ENCODE results near the gene MAGEA6.
"Not testable (repeated sequence)": the region's sequence is repeated elsewhere in the genome, so short reads cannot be mapped to it uniquely, and the experiment has no call there.

MAGEA6 gene

GRCh38 chrX:152761582-152761981 is 7.9 kb downstream of the MAGEA6 start:
- not testable (repeated sequence) for H3K27me3 ChIP-seq (ENCODE audit: control insufficient read depth in 1 of 2, insufficient read depth in 2 of 2, low read length in 2 of 2); H3K4me1 ChIP-seq (ENCODE audit: insufficient read depth, low read length); H3K4me3 ChIP-seq (ENCODE audit: low read depth in 1 of 2, low read length in 2 of 2); H3K9ac ChIP-seq (ENCODE audit: low read length); H3K27ac ChIP-seq (ENCODE audit: low read depth, low read length); H3K9me3 ChIP-seq (ENCODE audit: low read length); H3K36me3 ChIP-seq (ENCODE audit: insufficient read depth, low read length)

DNA sequence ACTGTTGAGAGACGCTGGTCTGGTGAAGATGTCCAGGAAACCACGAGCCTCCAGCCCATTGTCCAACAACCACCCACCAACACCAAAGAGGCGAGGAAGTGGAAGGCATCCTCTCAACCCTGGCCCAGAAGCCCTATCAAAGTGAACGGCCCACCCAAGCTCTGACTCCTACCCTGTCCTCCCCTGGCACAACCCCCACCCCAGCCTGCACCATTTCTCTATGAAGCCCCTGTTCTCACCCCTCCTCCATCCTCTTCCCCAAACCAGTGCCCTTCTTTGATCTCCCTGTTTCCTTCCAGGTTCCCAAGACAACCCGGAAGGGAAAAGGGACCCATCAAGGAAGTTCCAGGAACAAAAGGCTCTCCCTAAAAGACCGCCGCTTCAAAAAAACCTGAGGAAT is 9.9 kb downstream of the MAGEA6 start:
- H3K4me3 ChIP-seq (ENCODE audit: low read depth in 1 of 2, low read length in 2 of 2); H3K27me3 ChIP-seq (ENCODE audit: control insufficient read depth in 1 of 2, insufficient read depth in 2 of 2, low read length in 2 of 2); H3K27ac ChIP-seq (ENCODE audit: low read depth, low read length); H3K36me3 ChIP-seq (ENCODE audit: insufficient read depth, low read length); H3K9ac ChIP-seq (ENCODE audit: low read length); H3K9me3 ChIP-seq (ENCODE audit: low read length); H3K4me1 ChIP-seq (ENCODE audit: insufficient read depth, low read length): not testable (repeated sequence)

DNA sequence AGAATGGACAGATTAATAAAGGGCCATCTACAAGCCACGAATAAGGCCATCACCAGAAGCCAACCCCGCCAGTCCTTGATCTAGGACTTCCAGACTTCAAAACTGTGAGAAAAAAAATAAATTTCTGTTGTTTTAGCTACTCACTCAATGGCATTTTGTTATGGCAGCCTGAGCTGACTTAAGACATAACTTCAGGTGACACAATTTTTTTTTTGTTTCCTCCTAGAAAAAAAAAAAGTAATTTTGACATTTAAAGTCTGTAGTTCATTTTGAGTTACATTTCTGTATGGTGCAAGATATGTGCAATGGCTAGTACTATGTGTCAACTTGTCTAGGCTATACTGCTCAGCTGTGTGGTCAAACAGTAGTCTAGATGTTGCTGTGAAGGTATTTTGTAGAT is 10.6 kb downstream of the MAGEA6 start, which contains the start of gene CSAG3:
TSS of gene CSAG3 (plus strand) at position 301 of the 400 bp plus-strand sequence.
- H3K27ac ChIP-seq (ENCODE audit: low read depth, low read length); H3K27me3 ChIP-seq (ENCODE audit: control insufficient read depth in 1 of 2, insufficient read depth in 2 of 2, low read length in 2 of 2); H3K9me3 ChIP-seq (ENCODE audit: low read length); H3K36me3 ChIP-seq (ENCODE audit: insufficient read depth, low read length); H3K4me3 ChIP-seq (ENCODE audit: low read depth in 1 of 2, low read length in 2 of 2); H3K4me1 ChIP-seq (ENCODE audit: insufficient read depth, low read length); H3K9ac ChIP-seq (ENCODE audit: low read length): not testable (repeated sequence)

- not testable (repeated sequence) for H3K9me3 ChIP-seq (ENCODE audit: low read length); H3K4me3 ChIP-seq (ENCODE audit: low read depth in 1 of 2, low read length in 2 of 2); H3K4me1 ChIP-seq (ENCODE audit: insufficient read depth, low read length); H3K36me3 ChIP-seq (ENCODE audit: insufficient read depth, low read length); H3K27me3 ChIP-seq (ENCODE audit: control insufficient read depth in 1 of 2, insufficient read depth in 2 of 2, low read length in 2 of 2); H3K9ac ChIP-seq (ENCODE audit: low read length); H3K27ac ChIP-seq (ENCODE audit: low read depth, low read length)
These were observed 14.6 kb downstream of the MAGEA6 start for GRCh38 chrX:152754871-152755270.

DNA sequence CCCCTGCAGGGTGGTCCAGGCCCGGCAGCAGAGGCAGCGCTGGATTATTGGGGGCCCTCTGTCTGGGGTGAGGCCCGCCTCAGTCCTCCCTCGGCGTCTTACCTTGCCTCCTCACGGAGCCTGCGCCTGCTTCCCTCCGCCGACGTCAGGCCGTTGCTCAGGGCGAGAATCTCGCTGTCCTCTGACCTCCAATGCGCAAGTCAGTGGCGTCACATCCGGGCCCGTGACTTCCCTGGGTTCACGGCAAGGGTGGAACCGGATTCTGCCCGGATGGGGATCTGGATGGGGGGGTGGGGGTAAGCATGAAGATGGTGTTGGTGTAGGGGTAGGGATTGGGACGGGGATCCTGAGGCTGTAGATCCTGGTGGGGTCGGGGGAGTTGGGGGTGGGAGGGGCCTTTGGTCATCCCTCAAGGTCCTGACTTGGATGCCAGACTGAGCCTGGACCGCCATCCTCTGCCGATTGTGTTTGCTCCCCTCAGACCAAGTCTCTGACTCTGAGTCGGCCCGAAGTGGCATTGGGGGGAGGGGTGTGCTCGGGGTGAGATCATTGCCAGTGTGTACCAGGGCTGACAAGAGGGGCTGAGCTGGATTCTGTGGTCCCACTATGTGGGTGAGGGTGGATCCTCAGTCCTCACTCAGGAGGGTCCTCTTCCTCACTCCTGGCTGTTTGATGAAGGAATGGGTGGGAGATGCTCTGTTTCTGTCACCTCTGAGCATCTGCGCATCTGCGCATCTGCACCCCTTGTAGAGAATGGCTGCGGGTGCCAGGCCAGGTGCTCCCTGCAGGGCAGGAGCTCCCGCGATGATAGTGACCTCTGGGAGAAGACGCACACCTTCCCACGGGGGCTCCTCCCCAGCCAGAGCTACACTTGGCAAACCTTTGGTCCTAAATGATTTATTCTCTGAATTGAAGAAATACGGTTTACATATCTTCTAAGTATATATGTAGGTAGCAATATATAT is 15.5 kb downstream of the MAGEA6 start, which contains the start of gene MAGEA2:
TSS of gene MAGEA2 (minus strand) at position 157 of the 965 bp plus-strand sequence. CDS start 2,479 bp downstream, outside the sequence.
- not testable (repeated sequence) for H3K27me3 ChIP-seq (ENCODE audit: control insufficient read depth in 1 of 2, insufficient read depth in 2 of 2, low read length in 2 of 2); H3K4me3 ChIP-seq (ENCODE audit: low read depth in 1 of 2, low read length in 2 of 2); H3K36me3 ChIP-seq (ENCODE audit: insufficient read depth, low read length); H3K9ac ChIP-seq (ENCODE audit: low read length); H3K4me1 ChIP-seq (ENCODE audit: insufficient read depth, low read length); H3K27ac ChIP-seq (ENCODE audit: low read depth, low read length); H3K9me3 ChIP-seq (ENCODE audit: low read length)

DNA sequence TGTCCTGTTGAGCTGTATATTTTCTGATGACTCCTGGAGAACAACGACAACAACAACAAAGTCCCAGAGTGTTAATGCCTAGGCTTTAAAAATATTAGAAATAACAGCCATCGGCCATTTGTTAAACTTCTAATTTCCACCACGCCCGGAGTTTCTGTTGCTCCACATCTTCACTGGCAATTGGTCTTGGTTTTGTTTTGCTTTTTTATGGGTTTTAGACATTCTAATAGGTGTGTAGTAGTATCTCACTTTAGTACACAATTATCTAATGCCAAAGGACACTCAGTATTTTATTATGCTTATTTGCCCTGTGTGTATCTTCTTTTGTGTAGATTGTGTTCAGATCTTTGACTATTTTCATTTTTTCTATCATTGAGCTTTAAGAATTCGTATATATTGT is 30.9 kb downstream of the MAGEA6 start:
- Histone ChIP-seq H3K4me3 (ENCODE audit: low read depth in 1 of 2, low read length in 2 of 2) (no peak overlapping the region), H3K36me3 (ENCODE audit: insufficient read depth, low read length) (no peaks in the 10 kb centered on the region), H3K27me3 (ENCODE audit: control insufficient read depth in 1 of 2, insufficient read depth in 2 of 2, low read length in 2 of 2) (no peaks in the 10 kb centered on the region), H3K27ac (ENCODE audit: low read depth, low read length) (no peak overlapping the region), H3K4me1 (ENCODE audit: insufficient read depth, low read length) (no peaks in the 10 kb centered on the region), H3K9ac (ENCODE audit: low read length) (no peak overlapping the region), H3K9me3 (ENCODE audit: low read length) (no peaks in the 10 kb centered on the region)

GRCh38 chrX:152736528-152736927 is 33.0 kb downstream of the MAGEA6 start:
- H3K36me3 ChIP-seq (ENCODE audit: insufficient read depth, low read length); H3K27me3 ChIP-seq (ENCODE audit: control insufficient read depth in 1 of 2, insufficient read depth in 2 of 2, low read length in 2 of 2); H3K27ac ChIP-seq (ENCODE audit: low read depth, low read length); H3K9me3 ChIP-seq (ENCODE audit: low read length); H3K9ac ChIP-seq (ENCODE audit: low read length); H3K4me1 ChIP-seq (ENCODE audit: insufficient read depth, low read length); H3K4me3 ChIP-seq (ENCODE audit: low read depth in 1 of 2, low read length in 2 of 2): not testable (repeated sequence)

DNA sequence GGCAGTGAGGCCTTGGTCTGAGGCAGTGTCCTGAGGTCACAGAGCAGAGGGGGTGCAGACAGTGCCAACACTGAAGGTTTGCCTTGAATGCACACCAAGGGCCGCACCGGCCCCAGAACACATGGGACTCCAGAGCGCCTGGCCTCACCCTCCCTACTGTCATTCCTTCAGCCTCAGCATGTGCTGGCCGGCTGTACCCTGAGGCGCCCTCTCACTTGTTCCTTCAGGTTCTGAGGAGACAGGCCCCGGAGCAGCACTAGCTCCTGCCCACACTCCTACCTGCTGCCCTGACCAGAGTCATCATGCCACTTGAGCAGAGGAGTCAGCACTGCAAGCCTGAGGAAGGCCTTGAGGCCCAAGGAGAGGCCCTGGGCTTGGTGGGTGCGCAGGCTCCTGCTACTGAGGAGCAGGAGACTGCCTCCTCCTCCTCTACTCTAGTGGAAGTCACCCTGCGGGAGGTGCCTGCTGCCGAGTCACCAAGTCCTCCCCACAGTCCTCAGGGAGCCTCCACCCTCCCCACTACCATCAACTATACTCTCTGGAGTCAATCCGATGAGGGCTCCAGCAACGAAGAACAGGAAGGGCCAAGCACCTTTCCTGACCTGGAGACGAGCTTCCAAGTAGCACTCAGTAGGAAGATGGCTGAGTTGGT is 33.5 kb downstream of the MAGEA6 start:
- no peaks in the 10 kb centered on the region for H3K4me1 ChIP-seq (ENCODE audit: insufficient read depth, low read length)
- H3K9ac ChIP-seq (ENCODE audit: low read length): no peak overlapping the region
- no peak overlapping the region for H3K4me3 ChIP-seq (ENCODE audit: low read depth in 1 of 2, low read length in 2 of 2)
- H3K36me3 ChIP-seq (ENCODE audit: insufficient read depth, low read length): no peaks in the 10 kb centered on the region
- no peak overlapping the region for H3K27ac ChIP-seq (ENCODE audit: low read depth, low read length)
- H3K27me3 ChIP-seq (ENCODE audit: control insufficient read depth in 1 of 2, insufficient read depth in 2 of 2, low read length in 2 of 2): no peaks in the 10 kb centered on the region
- no peaks in the 10 kb centered on the region for H3K9me3 ChIP-seq (ENCODE audit: low read length)

GRCh38 chrX:152735101-152735500 is 34.4 kb downstream of the MAGEA6 start:
- H3K9ac ChIP-seq (ENCODE audit: low read length): no peak overlapping the region
- H3K9me3 ChIP-seq (ENCODE audit: low read length): no peaks in the 10 kb centered on the region
- no peak overlapping the region for H3K27ac ChIP-seq (ENCODE audit: low read depth, low read length)
- no peak overlapping the region for H3K4me3 ChIP-seq (ENCODE audit: low read depth in 1 of 2, low read length in 2 of 2)
- no peaks in the 10 kb centered on the region for H3K4me1 ChIP-seq (ENCODE audit: insufficient read depth, low read length)
- no peaks in the 10 kb centered on the region for H3K27me3 ChIP-seq (ENCODE audit: control insufficient read depth in 1 of 2, insufficient read depth in 2 of 2, low read length in 2 of 2)
- no peaks in the 10 kb centered on the region for H3K36me3 ChIP-seq (ENCODE audit: insufficient read depth, low read length)

DNA sequence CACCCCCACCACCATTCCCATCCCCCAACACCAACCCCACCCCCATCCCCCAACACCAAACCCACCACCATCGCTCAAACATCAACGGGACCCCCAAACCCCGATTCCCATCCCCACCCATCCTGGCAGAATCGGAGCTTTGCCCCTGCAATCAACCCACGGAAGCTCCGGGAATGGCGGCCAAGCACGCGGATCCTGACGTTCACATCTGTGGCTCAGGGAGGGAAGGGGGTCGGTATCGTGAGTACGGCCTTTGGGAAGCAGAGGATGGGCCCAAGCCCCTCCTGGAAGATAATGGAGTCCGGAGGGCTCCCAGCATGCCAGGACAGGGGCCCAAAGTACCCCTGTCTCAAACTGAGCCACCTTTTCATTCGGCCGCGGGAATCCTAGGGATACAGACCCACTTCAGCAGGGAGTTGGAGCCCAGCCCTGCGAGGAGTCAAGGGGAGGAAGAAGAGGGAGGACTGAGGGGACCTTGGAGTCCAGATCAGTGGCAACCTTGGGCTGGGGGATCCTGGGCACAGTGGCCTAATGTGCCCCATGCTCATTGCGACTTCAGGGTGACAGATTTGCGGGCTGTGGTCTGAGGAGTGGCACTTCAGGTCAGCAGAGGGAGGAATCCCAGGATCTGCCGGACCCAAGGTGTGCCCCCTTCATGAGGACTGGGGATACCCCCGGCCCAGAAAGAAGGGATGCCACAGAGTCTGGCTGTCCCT is 35.2 kb downstream of the MAGEA6 start:
- H3K27me3 ChIP-seq (ENCODE audit: control insufficient read depth in 1 of 2, insufficient read depth in 2 of 2, low read length in 2 of 2); H3K4me3 ChIP-seq (ENCODE audit: low read depth in 1 of 2, low read length in 2 of 2); H3K9ac ChIP-seq (ENCODE audit: low read length); H3K27ac ChIP-seq (ENCODE audit: low read depth, low read length); H3K36me3 ChIP-seq (ENCODE audit: insufficient read depth, low read length); H3K4me1 ChIP-seq (ENCODE audit: insufficient read depth, low read length); H3K9me3 ChIP-seq (ENCODE audit: low read length): not testable (repeated sequence)

DNA sequence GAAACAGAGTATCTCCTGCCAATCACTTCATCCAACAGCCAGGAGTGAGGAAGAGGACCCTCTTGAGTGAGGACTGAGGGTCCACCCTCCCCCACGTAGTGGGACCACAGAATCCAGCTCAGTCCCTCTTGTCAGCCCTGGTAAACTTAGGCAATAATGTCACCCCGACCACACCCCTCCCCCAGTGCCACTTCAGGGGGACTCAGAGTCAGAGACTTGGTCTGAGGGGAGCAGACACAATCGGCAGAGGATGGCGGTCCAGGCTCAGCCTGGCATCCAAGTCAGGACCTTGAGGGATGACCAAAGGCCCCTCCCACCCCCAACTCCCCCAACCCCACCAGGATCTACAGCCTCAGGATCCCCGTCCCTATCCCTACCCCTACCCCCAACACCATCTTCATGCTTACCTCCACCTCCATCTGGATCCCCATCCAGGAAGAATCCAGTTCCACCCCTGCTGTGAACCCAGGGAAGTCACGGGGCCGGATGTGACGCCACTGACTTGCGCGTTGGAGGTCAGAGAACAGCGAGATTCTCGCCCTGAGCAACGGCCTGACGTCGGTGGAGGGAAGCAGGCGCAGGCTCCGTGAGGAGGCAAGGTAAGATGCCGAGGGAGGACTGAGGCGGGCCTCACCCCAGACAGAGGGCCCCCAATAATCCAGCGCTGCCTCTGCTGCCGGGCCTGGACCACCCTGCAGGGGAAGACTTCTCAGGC is 36.1 kb downstream of the MAGEA6 start, which contains the start of the genes CSAG1 and MAGEA12:
TSS of gene CSAG1 (minus strand) at position 461 of the 715 bp plus-strand sequence. CDS start 1,261 bp downstream, outside the sequence.
TSS of gene MAGEA12 (plus strand) at position 497 of the 715 bp plus-strand sequence. CDS start 2,405 bp downstream, outside the sequence.
- H3K27ac ChIP-seq (ENCODE audit: low read depth, low read length): no peak within 1 kb of the TSS
- H3K9me3 ChIP-seq (ENCODE audit: low read length): no peaks in the 10 kb centered on the region
- no peak within 1 kb of the TSS for H3K9ac ChIP-seq (ENCODE audit: low read length)
- H3K36me3 ChIP-seq (ENCODE audit: insufficient read depth, low read length): no peaks in the 10 kb centered on the region
- H3K4me1 ChIP-seq (ENCODE audit: insufficient read depth, low read length): no peaks in the 10 kb centered on the region
- H3K4me3 ChIP-seq (ENCODE audit: low read depth in 1 of 2, low read length in 2 of 2): no peak within 1 kb of the TSS
- H3K27me3 ChIP-seq (ENCODE audit: control insufficient read depth in 1 of 2, insufficient read depth in 2 of 2, low read length in 2 of 2): no peaks in the 10 kb centered on the region
